Stomach (tissue), 9 donors: ENCODE measurements around the gene GHRHR. TPM values are rescaled to one million over a fixed set of nuclear protein-coding genes. Genes with fewer than 3 reads are reported as not detected.

Experiments
- DNase-seq, 2 donors: peaks; one replicate each; pipeline versions ENCODE4 v3.0.0 to v3.0.0-alpha.2; 2013 to 2019
- H3K27ac ChIP-seq, 5 donors: fragments of 200-600 bp in 4 of 5; sonication (generic) in 4 of 5; one replicate each; pipeline ENCODE4 v1.5.1; 2013 to 2019; ENCODE audit warnings: mild to moderate bottlenecking in 1 of 5, moderate library complexity in 1 of 5
- H3K27me3 ChIP-seq, 3 donors: fragments of 200-600 bp; sonication (generic); one replicate each; pipeline ENCODE4 v1.5.1; 2017 to 2019; ENCODE audit warnings: mixed run types in 1 of 3
- H3K36me3 ChIP-seq, 4 donors: fragments of 200-600 bp; sonication (generic); 1 replicate in 3 of 4; 2 replicates in 1 of 4; pipeline ENCODE4 v1.5.1; 2016 to 2019
- H3K4me1 ChIP-seq, 4 donors: fragments of 200-600 bp; sonication (generic); one replicate each; pipeline ENCODE4 v1.5.1; 2016 to 2019
- H3K4me3 ChIP-seq, 4 donors: fragments of 200-600 bp; sonication (generic) in 3 of 4; one replicate each; pipeline ENCODE4 v1.5.1; 2016 to 2019; ENCODE audit warnings: mild to moderate bottlenecking in 1 of 4
- H3K9me3 ChIP-seq, 4 donors: fragments of 200-600 bp; sonication (generic); one replicate each; pipeline ENCODE4 v1.5.1; 2016 to 2019
- EP300 ChIP-seq: sonication (generic); formaldehyde crosslinking; IDR thresholded peaks from one replicate; pipeline ENCODE4 v1.6.1; 2017; ENCODE audit warnings: antibody characterized with exemption
- POLR2A ChIP-seq, 4 donors: fragments of 450-650 bp; IDR thresholded peaks; one replicate each; pipeline ENCODE4 v1.6.1; 2016; ENCODE audit warnings: antibody characterized with exemption in 4 of 4, control low read depth in 2 of 4, mild to moderate bottlenecking in 1 of 4, moderate library complexity in 1 of 4
- POLR2AphosphoS5 ChIP-seq, 3 donors: sonication (generic); formaldehyde crosslinking; IDR thresholded peaks; one replicate each; pipeline ENCODE4 v1.6.1; 2016; ENCODE audit warnings: antibody characterized with exemption in 3 of 3
- WGBS, 5 donors: extraction: QIAGEN DNeasy Blood & Tissue Kit in 3 of 5; methylation state at CpG; one replicate each; pipeline versions ENCODE4 v1.1.5 to v1.1.7; 2013 to 2018; 5-methylcytosine and 5-hydroxymethylcytosine counted together
- intact Hi-C: fragments of 100-400 bp; cut with DNase I; formaldehyde crosslinking; loops from one replicate; pipeline ENCODE4 v1.15.1; 2023; ENCODE audit warnings: low total_unique reads
- polyA plus RNA-seq, 3 donors: library from polyadenylated mRNA; stranded (reverse); fragments of 200-250 nt; gene quantifications; one replicate each; pipeline ENCODE4 v1.2.3, GENCODE V29; 2013
- total RNA-seq, 5 donors: library from RNA; depleted of rRNA; stranded (reverse); fragments of >200 nt; gene quantifications; one replicate each; pipeline versions ENCODE4 v1.1.0 to v1.2.3, GENCODE V29; 2014 to 2016
- TF ChIP-seq, protein P1 (sequence below), 7 experiments: fragments of 450-650 bp in 4 of 7; fragments of 200-600 bp in 3 of 7; sonication (generic) in 3 of 7; IDR thresholded peaks; one replicate each; pipeline ENCODE4 v1.5.1; 2016 to 2019; ENCODE audit warnings: antibody characterized with exemption in 7 of 7, control low read depth in 2 of 7, mild to moderate bottlenecking in 1 of 7
- donor health status: healthy with polysubstance abuse.
- donor health status: Bipolar disorder and iron deficiency.
- donor health status: healthy.

GHRHR gene
- total and polyA plus RNA-seq, 8 donors, result 0.33 TPM; not detected in 7

DNA sequence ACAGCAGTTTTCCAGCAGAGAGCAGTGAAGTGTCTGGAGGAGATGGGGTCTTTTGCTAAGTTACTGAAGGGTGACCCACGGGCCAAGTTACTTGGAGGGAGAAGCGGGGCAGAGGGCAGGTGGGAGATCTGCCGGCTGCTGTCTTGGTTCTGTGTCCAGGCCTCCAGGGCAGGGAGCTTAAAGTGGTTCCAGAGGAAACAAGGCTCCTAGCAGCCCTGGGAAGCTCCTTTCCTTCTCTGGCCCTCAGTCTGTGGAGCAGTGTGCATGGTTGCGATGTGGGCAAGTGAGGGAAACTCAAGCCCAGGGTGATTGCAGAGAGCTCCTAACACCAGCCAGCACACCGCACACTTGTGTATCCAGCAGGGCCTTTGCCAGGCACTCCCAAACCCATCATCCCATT lies 6.3 kb downstream of the GHRHR start:
- H3K27me3 ChIP-seq, result peaks cover 0 to 16% (median 0%) of the 10 kb centered on the region in 3 donors
- H3K36me3 ChIP-seq, result no peaks in the 10 kb centered on the region
- H3K4me1 ChIP-seq, result peaks cover 0 to 7% (median 3%) of the 10 kb centered on the region in 4 donors
- 85 to 94% (median 93%) methylated on average over 5 of the region's 5 CpGs for WGBS, 5 donors
- H3K4me3 ChIP-seq, result no peak overlapping the region
- no peak for TF ChIP-seq POLR2AphosphoS5 (IDR thresholded peaks at IDR 0.05)
- TF ChIP-seq, protein P1, sequence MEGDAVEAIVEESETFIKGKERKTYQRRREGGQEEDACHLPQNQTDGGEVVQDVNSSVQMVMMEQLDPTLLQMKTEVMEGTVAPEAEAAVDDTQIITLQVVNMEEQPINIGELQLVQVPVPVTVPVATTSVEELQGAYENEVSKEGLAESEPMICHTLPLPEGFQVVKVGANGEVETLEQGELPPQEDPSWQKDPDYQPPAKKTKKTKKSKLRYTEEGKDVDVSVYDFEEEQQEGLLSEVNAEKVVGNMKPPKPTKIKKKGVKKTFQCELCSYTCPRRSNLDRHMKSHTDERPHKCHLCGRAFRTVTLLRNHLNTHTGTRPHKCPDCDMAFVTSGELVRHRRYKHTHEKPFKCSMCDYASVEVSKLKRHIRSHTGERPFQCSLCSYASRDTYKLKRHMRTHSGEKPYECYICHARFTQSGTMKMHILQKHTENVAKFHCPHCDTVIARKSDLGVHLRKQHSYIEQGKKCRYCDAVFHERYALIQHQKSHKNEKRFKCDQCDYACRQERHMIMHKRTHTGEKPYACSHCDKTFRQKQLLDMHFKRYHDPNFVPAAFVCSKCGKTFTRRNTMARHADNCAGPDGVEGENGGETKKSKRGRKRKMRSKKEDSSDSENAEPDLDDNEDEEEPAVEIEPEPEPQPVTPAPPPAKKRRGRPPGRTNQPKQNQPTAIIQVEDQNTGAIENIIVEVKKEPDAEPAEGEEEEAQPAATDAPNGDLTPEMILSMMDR (IDR thresholded peaks at IDR 0.05), result no peak
- no peak for TF ChIP-seq POLR2A (IDR thresholded peaks at IDR 0.05)
- TF ChIP-seq EP300, result no peak
- no peak for DNase-seq
- intact Hi-C loops, result no loop called here
- H3K9me3 ChIP-seq, result no peaks in the 10 kb centered on the region
- H3K27ac ChIP-seq, result no peak overlapping the region

DNA sequence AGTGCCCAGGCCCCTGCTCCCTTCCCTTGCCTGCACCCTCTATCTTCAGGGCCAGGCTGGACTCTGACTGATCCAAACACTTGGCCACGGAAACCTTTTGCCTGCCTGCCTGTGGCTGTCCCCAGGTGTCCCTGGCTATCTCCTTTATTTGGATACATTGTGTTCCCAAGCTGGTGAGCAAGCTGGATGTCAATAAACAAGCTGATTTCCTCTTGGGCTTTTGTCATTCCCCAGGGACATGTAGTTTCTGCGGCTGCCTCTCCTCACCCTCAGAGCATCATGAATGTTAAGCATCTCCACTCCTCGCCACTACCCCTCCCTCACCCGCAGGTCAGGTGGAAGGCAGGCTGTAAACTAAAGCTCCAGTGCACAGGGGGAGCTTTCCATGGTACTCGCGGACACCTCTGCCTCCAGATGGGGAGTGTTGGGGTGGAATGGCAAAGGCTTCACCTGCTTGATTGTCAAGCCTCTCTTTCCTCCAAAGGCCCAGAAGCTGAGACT lies 6.9 kb downstream of the GHRHR start:
- H3K4me3 ChIP-seq, result no peak overlapping the region
- TF ChIP-seq POLR2AphosphoS5 (IDR thresholded peaks at IDR 0.05) (no peak), EP300 (no peak), POLR2A (IDR thresholded peaks at IDR 0.05) (no peak)
- TF ChIP-seq, protein P1 (IDR thresholded peaks at IDR 0.05), result no peak
- no peak for DNase-seq
- no peaks in the 10 kb centered on the region for H3K9me3 ChIP-seq
- H3K27ac ChIP-seq, result no peak overlapping the region
- no peaks in the 10 kb centered on the region for H3K36me3 ChIP-seq
- WGBS, 5 donors, result 45 to 61% (median 52%) methylated on average over 6 of the region's 6 CpGs
- intact Hi-C loops, result no loop called here
- H3K4me1 ChIP-seq, result peaks cover 0 to 9% (median 3%) of the 10 kb centered on the region in 4 donors
- H3K27me3 ChIP-seq, result peaks cover 0 to 20% (median 0%) of the 10 kb centered on the region in 3 donors

DNA sequence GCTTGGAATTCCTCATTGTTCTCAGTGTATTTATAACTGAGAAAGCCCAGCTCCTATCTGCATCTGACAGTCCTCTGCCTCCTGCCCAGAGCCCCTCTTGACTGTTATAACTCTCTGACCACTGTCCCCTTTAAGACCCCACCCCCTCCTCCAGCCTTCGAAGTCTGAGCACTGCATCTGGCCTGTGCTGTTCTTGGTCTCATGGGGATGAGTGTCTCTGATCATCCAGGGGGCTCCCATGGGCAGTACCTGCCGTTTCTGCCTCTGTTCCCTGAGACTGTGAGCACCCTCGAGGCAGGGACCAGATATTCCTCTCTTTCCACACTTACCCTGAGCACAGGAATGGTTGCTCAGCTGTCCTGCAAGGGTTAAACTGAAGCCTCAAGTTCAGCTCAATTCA lies 7.7 kb downstream of the GHRHR start:
- no peak overlapping the region for H3K27ac ChIP-seq
- TF ChIP-seq, protein P1 (IDR thresholded peaks at IDR 0.05), result no peak
- TF ChIP-seq POLR2A (IDR thresholded peaks at IDR 0.05), result no peak
- no peak for TF ChIP-seq EP300
- no peak for TF ChIP-seq POLR2AphosphoS5 (IDR thresholded peaks at IDR 0.05)
- DNase-seq, result no peak
- intact Hi-C loops, result no loop called here
- no peaks in the 10 kb centered on the region for H3K36me3 ChIP-seq
- H3K9me3 ChIP-seq, result no peaks in the 10 kb centered on the region
- peaks cover 0 to 9% (median 3%) of the 10 kb centered on the region in 4 donors for H3K4me1 ChIP-seq
- H3K4me3 ChIP-seq, result no peak overlapping the region
- WGBS, 5 donors, result 52 to 71% (median 62%) methylated on average over 3 of the region's 3 CpGs
- H3K27me3 ChIP-seq, result peaks cover 0 to 16% (median 0%) of the 10 kb centered on the region in 3 donors

DNA sequence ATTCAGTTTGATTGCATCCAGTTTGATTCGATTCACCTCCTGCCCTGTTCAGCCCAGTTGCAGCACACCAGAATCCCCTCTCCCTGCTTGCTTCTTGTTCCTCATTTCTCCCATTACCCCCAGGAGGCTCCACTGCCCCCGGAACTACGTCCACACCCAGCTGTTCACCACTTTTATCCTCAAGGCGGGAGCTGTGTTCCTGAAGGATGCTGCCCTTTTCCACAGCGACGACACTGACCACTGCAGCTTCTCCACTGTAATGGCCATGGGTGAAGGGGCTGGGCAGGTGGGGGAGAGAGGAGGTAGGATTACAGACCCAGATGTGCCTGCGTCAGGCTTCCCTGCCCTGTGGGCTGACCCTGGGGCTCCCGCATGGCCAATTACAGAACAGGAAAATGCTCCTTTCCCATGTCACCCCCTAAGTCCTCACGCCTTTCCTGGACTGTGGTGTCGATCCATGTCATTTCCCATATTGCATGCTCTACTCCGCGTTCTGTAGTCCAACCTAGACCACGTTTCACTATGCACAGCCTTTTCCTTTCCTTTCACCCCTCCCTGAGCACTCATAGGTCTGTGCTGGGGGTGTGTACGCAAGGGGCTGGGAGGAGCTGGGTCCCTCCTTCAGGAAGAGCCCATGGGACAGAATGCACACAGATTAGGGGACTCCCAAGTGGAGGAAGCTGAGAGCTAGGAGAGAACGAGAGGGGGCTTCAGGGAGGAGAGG lies 8.2 kb downstream of the GHRHR start:
- WGBS, 5 donors, result 61 to 72% (median 62%) methylated on average over 15 of the region's 15 CpGs
- TF ChIP-seq, protein P1 (IDR thresholded peaks at IDR 0.05), result no peak
- TF ChIP-seq EP300 (no peak), POLR2AphosphoS5 (IDR thresholded peaks at IDR 0.05) (no peak), POLR2A (IDR thresholded peaks at IDR 0.05) (no peak)
- Histone ChIP-seq H3K4me3 (no peak overlapping the region), H3K4me1 (peaks cover 0 to 9% (median 3%) of the 10 kb centered on the region in 4 donors), H3K27me3 (peaks cover 0 to 16% (median 0%) of the 10 kb centered on the region in 3 donors), H3K9me3 (no peaks in the 10 kb centered on the region), H3K27ac (no peak overlapping the region), H3K36me3 (no peaks in the 10 kb centered on the region)
- DNase-seq, result no peak
- intact Hi-C loops, result no loop called here
